Neural cell (in vitro differentiated cells): ENCODE results near the gene SUSD4. TPM values are rescaled to one million over a fixed set of nuclear protein-coding genes. Genes with fewer than 3 reads are reported as not detected.

Source experiments
- H2AFZ ChIP-seq: fragments of 200-600, 300-800 bp; sonication (generic), shearing (Covaris generic); 2 replicates; pipeline ENCODE4 v1.6.0; 2014; ENCODE audit warnings: low read depth, mild to moderate bottlenecking, antibody characterized with exemption, low read length, moderate library complexity
- H3F3A ChIP-seq: fragments of 200-600 bp; shearing (Covaris generic); 2 replicates; pipeline ENCODE4 v1.6.1; 2016; ENCODE audit warnings: mild to moderate bottlenecking, moderate library complexity, mixed read lengths, antibody characterized with exemption, low read length; ENCODE audit not compliant: insufficient read depth, poor library complexity, severe bottlenecking
- H3K27ac ChIP-seq: fragments of 200-600, 300-800 bp; sonication (generic), shearing (Covaris generic); 2 replicates; pipeline ENCODE4 v1.5.1; 2014; ENCODE audit warnings: mild to moderate bottlenecking, low read length, moderate library complexity
- H3K27me3 ChIP-seq: fragments of 300-800, 200-600 bp; sonication (generic), shearing (Covaris generic); 2 replicates; pipeline ENCODE4 v1.6.0; 2014; ENCODE audit warnings: mild to moderate bottlenecking, low read depth, low read length, moderate library complexity; ENCODE audit not compliant: insufficient read depth
- H3K36me3 ChIP-seq: fragments of 300-800, 200-600 bp; sonication (generic), shearing (Covaris generic); 2 replicates; pipeline ENCODE4 v1.5.1; 2014; ENCODE audit warnings: mild to moderate bottlenecking, antibody characterized with exemption, low read length, moderate library complexity; ENCODE audit not compliant: insufficient read depth
- H3K4me2 ChIP-seq: fragments of 300-800, 200-600 bp; sonication (generic), shearing (Covaris generic); 2 replicates; pipeline ENCODE4 v1.6.0; 2014; ENCODE audit warnings: mild to moderate bottlenecking, low read length
- H3K4me3 ChIP-seq: fragments of 300-800, 200-600 bp; sonication (generic), shearing (Covaris generic); 2 replicates; pipeline ENCODE4 v1.5.1; 2014; ENCODE audit warnings: mild to moderate bottlenecking, low read length, moderate library complexity
- H3K79me2 ChIP-seq: fragments of 200-600 bp; shearing (Covaris generic); replicated peaks from 2 replicates; pipeline ENCODE4 v1.6.0; 2014; ENCODE audit warnings: mild to moderate bottlenecking, low read length, moderate library complexity; ENCODE audit not compliant: insufficient read depth
- H3K9ac ChIP-seq: fragments of 300-800, 200-600 bp; sonication (generic), shearing (Covaris generic); 2 replicates; pipeline ENCODE4 v1.6.1; 2016; ENCODE audit warnings: mild to moderate bottlenecking, low read length, mixed read lengths
- H3K9me2 ChIP-seq: fragments of 200-600 bp; shearing (Covaris generic); 2 replicates; pipeline ENCODE4 v1.6.1; 2016; ENCODE audit warnings: mild to moderate bottlenecking, low read length, mixed read lengths; ENCODE audit not compliant: insufficient read depth
- H3K9me3 ChIP-seq: fragments of 200-600, 300-800 bp; sonication (generic), shearing (Covaris generic); 2 replicates; pipeline ENCODE4 v1.6.1; 2016; ENCODE audit warnings: mild to moderate bottlenecking, mixed run types, low read length, moderate library complexity, mixed read lengths
- H4K20me1 ChIP-seq: fragments of 200-600 bp; shearing (Covaris generic); 2 replicates; pipeline ENCODE4 v1.6.1; 2016; ENCODE audit warnings: mild to moderate bottlenecking, mixed run types; ENCODE audit not compliant: insufficient read depth
- EP300 ChIP-seq: fragments of 450-650 bp; conservative IDR thresholded peaks from 2 replicates; pipeline ENCODE4 v1.6.1; 2014; ENCODE audit warnings: antibody characterized with exemption, mild to moderate bottlenecking, moderate library complexity; ENCODE audit not compliant: poor library complexity, severe bottlenecking
- EZH2 ChIP-seq: fragments of 200-600, 300-800 bp; shearing (Covaris generic), sonication (generic); IDR thresholded peaks from 2 replicates; pipeline ENCODE4 v1.6.1; 2014; ENCODE audit warnings: antibody characterized with exemption, low read length, borderline replicate concordance, mild to moderate bottlenecking; ENCODE audit not compliant: insufficient read depth, poor library complexity, severe bottlenecking
- MXI1 ChIP-seq: fragments of 450-650 bp; conservative IDR thresholded peaks from 2 replicates; pipeline ENCODE4 v1.6.1; 2014; ENCODE audit warnings: antibody characterized with exemption, mild to moderate bottlenecking; ENCODE audit not compliant: poor library complexity, severe bottlenecking
- POLR2AphosphoS5 ChIP-seq: IDR thresholded peaks from 2 replicates; pipeline ENCODE4 v1.6.1; 2012
- RAD21 ChIP-seq: fragments of 450-650 bp; conservative IDR thresholded peaks from 2 replicates; pipeline ENCODE4 v1.6.1; 2014; ENCODE audit warnings: antibody characterized with exemption, mild to moderate bottlenecking, moderate library complexity
- SMC3 ChIP-seq: fragments of 450-650 bp; conservative IDR thresholded peaks from 2 replicates; pipeline ENCODE4 v1.6.1; 2014; ENCODE audit warnings: antibody characterized with exemption, mild to moderate bottlenecking, moderate library complexity; ENCODE audit not compliant: poor library complexity
- TAF1 ChIP-seq: IDR thresholded peaks from 2 replicates; pipeline ENCODE4 v1.6.1; 2012; ENCODE audit warnings: low read depth
- polyA plus RNA-seq: library from polyadenylated mRNA; depleted of rRNA; stranded (reverse); fragments of >200 nt; gene quantifications from 2 replicates; pipeline ENCODE4 v1.2.3, GENCODE V29; 2014
- TF ChIP-seq, protein P1 (sequence below): IDR thresholded peaks from 2 replicates; pipeline ENCODE4 v1.6.1; 2012; ENCODE audit warnings: borderline replicate concordance
- TF ChIP-seq, protein P2 (sequence below): fragments of 450-650 bp; IDR thresholded peaks from 2 replicates; pipeline ENCODE4 v1.5.1; 2014; ENCODE audit warnings: antibody characterized with exemption, mild to moderate bottlenecking, moderate library complexity; ENCODE audit not compliant: poor library complexity, severe bottlenecking

SUSD4 gene
- polyA plus RNA-seq, 1 donor from 2014 or later, result 31.5 TPM

DNA sequence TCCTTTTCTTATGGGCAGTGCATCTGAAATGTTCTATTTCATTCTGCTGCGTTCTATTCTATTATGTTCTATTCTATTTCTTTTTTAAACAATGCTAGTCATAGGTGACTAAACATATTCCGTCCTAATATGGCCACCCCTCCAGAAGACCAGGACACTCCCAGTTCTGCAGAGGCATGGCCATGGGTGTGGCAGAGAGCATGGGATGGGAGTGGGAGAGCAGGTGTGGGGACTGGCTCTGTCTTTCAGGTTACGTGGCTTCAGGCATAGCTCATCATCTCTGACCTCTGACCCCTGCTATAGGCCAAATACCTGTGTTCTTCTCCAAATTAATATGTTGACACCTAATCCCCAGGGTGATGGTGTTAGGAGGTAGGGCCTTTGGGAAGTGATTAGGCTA lies 187.5 kb downstream of the SUSD4 start:
- H3K9me2 ChIP-seq, result no peaks in the 10 kb centered on the region
- H3F3A ChIP-seq, result no peaks in the 10 kb centered on the region
- H3K9ac ChIP-seq, result no peak overlapping the region
- H2AFZ ChIP-seq, result no peak overlapping the region
- H3K27ac ChIP-seq, result no peak overlapping the region
- TF ChIP-seq, protein P1, sequence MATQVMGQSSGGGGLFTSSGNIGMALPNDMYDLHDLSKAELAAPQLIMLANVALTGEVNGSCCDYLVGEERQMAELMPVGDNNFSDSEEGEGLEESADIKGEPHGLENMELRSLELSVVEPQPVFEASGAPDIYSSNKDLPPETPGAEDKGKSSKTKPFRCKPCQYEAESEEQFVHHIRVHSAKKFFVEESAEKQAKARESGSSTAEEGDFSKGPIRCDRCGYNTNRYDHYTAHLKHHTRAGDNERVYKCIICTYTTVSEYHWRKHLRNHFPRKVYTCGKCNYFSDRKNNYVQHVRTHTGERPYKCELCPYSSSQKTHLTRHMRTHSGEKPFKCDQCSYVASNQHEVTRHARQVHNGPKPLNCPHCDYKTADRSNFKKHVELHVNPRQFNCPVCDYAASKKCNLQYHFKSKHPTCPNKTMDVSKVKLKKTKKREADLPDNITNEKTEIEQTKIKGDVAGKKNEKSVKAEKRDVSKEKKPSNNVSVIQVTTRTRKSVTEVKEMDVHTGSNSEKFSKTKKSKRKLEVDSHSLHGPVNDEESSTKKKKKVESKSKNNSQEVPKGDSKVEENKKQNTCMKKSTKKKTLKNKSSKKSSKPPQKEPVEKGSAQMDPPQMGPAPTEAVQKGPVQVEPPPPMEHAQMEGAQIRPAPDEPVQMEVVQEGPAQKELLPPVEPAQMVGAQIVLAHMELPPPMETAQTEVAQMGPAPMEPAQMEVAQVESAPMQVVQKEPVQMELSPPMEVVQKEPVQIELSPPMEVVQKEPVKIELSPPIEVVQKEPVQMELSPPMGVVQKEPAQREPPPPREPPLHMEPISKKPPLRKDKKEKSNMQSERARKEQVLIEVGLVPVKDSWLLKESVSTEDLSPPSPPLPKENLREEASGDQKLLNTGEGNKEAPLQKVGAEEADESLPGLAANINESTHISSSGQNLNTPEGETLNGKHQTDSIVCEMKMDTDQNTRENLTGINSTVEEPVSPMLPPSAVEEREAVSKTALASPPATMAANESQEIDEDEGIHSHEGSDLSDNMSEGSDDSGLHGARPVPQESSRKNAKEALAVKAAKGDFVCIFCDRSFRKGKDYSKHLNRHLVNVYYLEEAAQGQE, result no peak
- no peak for TF ChIP-seq EZH2
- no peak for TF ChIP-seq POLR2AphosphoS5
- no peak for TF ChIP-seq SMC3
- TF ChIP-seq RAD21, result no peak
- no peak for TF ChIP-seq TAF1
- TF ChIP-seq, protein P2, sequence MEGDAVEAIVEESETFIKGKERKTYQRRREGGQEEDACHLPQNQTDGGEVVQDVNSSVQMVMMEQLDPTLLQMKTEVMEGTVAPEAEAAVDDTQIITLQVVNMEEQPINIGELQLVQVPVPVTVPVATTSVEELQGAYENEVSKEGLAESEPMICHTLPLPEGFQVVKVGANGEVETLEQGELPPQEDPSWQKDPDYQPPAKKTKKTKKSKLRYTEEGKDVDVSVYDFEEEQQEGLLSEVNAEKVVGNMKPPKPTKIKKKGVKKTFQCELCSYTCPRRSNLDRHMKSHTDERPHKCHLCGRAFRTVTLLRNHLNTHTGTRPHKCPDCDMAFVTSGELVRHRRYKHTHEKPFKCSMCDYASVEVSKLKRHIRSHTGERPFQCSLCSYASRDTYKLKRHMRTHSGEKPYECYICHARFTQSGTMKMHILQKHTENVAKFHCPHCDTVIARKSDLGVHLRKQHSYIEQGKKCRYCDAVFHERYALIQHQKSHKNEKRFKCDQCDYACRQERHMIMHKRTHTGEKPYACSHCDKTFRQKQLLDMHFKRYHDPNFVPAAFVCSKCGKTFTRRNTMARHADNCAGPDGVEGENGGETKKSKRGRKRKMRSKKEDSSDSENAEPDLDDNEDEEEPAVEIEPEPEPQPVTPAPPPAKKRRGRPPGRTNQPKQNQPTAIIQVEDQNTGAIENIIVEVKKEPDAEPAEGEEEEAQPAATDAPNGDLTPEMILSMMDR, result no peak
- TF ChIP-seq EP300, result no peak
- no peak for TF ChIP-seq MXI1
- no peak overlapping the region for H3K4me2 ChIP-seq
- no peaks in the 10 kb centered on the region for H3K79me2 ChIP-seq
- no peaks in the 10 kb centered on the region for H3K27me3 ChIP-seq
- H3K4me3 ChIP-seq, result no peak overlapping the region
- no peaks in the 10 kb centered on the region for H3K36me3 ChIP-seq
- no peaks in the 10 kb centered on the region for H4K20me1 ChIP-seq
- no peaks in the 10 kb centered on the region for H3K9me3 ChIP-seq

DNA sequence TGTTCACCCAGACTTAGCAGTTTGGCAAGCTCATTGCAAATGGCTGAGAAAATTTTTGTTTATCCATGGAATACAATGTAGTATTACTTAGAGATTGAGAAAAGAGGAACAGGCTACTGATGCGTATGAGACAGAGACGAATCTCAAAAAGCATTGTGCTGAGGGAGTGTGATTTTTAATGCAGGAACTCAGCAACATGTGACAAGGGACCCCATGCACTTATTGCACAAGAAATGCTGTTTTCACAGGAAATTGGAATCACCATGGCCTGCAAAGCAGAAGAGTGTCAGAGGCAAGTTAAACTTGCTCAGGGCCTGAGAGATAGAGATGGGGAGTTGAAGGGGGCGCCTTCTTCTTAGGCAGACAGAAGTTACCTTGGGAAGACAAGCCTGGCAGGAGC lies 188.3 kb downstream of the SUSD4 start:
- no peak overlapping the region for H3K4me3 ChIP-seq
- no peaks in the 10 kb centered on the region for H3F3A ChIP-seq
- no peaks in the 10 kb centered on the region for H3K79me2 ChIP-seq
- H3K27ac ChIP-seq, result no peak overlapping the region
- no peak overlapping the region for H3K9ac ChIP-seq
- H3K4me2 ChIP-seq, result no peak overlapping the region
- H3K9me2 ChIP-seq, result no peaks in the 10 kb centered on the region
- TF ChIP-seq, protein P1, result no peak
- TF ChIP-seq TAF1 (no peak), SMC3 (no peak), EZH2 (no peak), MXI1 (no peak)
- H2AFZ ChIP-seq, result no peak overlapping the region
- no peaks in the 10 kb centered on the region for H3K36me3 ChIP-seq
- H3K9me3 ChIP-seq, result no peaks in the 10 kb centered on the region
- no peaks in the 10 kb centered on the region for H4K20me1 ChIP-seq
- H3K27me3 ChIP-seq, result no peaks in the 10 kb centered on the region
